ENCODE measurements around the gene STK11. TPM values are rescaled to one million over a fixed set of nuclear protein-coding genes. Genes with fewer than 3 reads are reported as not detected.
A peak's percentile ranks its signal among the peaks of the same experiment; 100 is the strongest.

The STK11 gene
- total RNA-seq, 3 donors from 2014 or later: 69.6 to 86.6 (median 76.3) TPM

DNA sequence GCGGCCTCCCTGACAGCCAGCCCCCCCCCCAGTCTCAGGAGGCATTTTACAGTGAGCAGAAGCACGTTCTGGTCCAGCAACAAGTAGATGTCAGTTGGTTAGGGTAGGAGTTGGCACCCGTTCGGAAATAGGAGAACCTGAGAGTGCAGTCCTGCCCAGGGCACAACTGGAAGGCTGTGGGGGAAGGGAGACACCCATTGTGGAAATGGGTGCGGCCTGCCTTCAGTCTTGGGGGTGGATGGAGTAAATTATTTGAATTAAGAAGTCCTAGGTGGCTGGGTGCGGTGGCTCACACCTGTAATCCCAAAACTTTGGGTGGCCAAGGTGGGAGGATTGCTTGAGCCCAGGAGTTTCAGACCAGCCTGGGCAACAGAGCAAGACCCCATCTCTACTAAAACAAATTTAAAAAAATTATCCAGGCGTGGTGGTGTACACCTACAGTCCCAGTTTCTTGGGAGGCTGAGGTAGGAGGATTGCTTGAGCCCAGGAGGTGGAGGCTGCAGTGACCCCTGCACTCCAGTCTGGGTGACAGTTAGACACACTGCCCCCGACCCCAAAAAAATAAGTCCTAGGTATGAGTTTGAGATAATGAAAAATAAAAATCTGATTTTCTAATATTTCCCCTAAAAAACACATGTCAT lies 64.8 kb downstream of the STK11 start:
- peaks cover 85% of the 10 kb centered on the region for H3K4me1 ChIP-seq (ENCODE audit: low read depth)
- intact Hi-C loops (cut with DNase I, micrococcal nuclease): no loop called here
- H3K4me3 ChIP-seq: peak overlapping the region; percentile 86
- TF ChIP-seq, protein P1, sequence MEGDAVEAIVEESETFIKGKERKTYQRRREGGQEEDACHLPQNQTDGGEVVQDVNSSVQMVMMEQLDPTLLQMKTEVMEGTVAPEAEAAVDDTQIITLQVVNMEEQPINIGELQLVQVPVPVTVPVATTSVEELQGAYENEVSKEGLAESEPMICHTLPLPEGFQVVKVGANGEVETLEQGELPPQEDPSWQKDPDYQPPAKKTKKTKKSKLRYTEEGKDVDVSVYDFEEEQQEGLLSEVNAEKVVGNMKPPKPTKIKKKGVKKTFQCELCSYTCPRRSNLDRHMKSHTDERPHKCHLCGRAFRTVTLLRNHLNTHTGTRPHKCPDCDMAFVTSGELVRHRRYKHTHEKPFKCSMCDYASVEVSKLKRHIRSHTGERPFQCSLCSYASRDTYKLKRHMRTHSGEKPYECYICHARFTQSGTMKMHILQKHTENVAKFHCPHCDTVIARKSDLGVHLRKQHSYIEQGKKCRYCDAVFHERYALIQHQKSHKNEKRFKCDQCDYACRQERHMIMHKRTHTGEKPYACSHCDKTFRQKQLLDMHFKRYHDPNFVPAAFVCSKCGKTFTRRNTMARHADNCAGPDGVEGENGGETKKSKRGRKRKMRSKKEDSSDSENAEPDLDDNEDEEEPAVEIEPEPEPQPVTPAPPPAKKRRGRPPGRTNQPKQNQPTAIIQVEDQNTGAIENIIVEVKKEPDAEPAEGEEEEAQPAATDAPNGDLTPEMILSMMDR (IDR thresholded peaks at IDR 0.05): no peak
- peaks cover 19% of the 10 kb centered on the region for H3K36me3 ChIP-seq (ENCODE audit: low read depth)
- H3K9me3 ChIP-seq: no peaks in the 10 kb centered on the region
- ATAC-seq: no peak
- peak in 2 of 3 donors; percentile 58 to 60 for DNase-seq

DNA sequence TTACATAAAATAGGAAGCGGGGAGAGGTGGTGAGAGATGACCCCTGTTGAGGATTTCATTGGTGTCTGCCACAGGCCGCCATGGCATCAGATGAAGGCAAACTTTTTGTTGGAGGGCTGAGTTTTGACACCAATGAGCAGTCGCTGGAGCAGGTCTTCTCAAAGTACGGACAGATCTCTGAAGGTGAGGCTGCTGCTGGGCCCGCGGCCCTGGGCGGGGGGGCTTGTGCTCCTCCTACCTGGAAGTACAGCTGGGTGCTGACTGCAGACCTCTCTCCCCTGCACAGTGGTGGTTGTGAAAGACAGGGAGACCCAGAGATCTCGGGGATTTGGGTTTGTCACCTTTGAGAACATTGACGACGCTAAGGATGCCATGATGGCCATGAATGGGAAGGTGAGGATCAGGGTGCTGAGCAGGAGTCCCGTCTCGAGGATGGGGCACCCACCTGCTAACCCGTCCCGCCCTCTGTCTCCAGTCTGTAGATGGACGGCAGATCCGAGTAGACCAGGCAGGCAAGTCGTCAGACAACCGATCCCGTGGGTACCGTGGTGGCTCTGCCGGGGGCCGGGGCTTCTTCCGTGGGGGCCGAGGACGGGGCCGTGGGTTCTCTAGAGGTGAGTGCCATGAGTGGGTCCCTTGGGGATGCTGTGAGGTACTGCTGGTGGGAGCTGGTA lies 65.4 kb downstream of the STK11 start:
- no peaks in the 10 kb centered on the region for H3K9me3 ChIP-seq
- TF ChIP-seq, protein P1 (IDR thresholded peaks at IDR 0.05): no peak
- DNase-seq (no peak), ATAC-seq (no peak)
- peaks cover 79% of the 10 kb centered on the region for H3K4me1 ChIP-seq (ENCODE audit: low read depth)
- intact Hi-C loops (cut with DNase I, micrococcal nuclease): no loop called here
- peaks cover 19% of the 10 kb centered on the region for H3K36me3 ChIP-seq (ENCODE audit: low read depth)
- no peak overlapping the region for H3K4me3 ChIP-seq

DNA sequence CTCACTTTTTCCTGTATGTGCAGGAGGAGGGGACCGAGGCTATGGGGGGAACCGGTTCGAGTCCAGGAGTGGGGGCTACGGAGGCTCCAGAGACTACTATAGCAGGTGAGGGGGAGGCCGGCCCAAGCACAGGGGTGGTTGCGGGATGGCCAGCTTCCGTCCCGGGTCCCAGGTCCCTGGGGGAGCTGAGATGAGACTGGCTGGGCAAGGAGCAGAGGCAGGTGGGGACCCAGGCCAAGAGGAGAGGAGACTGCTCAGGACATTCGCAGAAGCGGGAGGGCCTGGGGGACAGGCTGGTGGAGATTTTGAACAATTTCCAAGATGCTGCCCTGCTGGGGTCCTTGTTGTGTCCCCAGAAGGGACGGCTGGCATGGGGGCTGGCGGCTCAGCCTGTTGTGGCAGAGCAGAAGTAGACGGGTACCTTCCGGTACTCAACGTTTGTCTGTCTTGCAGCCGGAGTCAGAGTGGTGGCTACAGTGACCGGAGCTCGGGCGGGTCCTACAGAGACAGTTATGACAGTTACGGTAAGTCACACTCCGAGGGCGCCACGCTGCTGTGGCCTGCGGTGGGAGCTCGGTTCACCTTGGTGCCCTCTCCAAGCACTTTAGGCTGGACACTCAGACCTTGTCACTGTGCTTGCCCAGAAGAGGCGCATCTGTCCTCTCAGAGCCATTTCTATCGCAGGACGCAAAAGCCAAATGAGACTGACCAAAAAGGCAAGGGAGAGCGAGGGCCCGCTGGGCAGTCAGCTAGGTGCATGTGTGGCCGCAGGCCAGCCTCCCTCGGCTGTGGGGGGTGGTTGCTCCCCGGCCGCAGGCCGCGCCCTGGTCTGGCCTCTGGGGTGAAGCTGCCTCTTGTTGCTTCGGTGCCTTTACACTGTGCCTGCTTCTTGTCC lies 66.2 kb downstream of the STK11 start:
- DNase-seq (no peak), ATAC-seq (no peak)
- Histone ChIP-seq H3K4me3 (no peak overlapping the region), H3K9me3 (no peaks in the 10 kb centered on the region), H3K4me1 (ENCODE audit: low read depth) (peaks cover 81% of the 10 kb centered on the region), H3K36me3 (ENCODE audit: low read depth) (peaks cover 19% of the 10 kb centered on the region)
- intact Hi-C loops (cut with DNase I, micrococcal nuclease): no loop called here
- TF ChIP-seq, protein P1 (IDR thresholded peaks at IDR 0.05): no peak

DNA sequence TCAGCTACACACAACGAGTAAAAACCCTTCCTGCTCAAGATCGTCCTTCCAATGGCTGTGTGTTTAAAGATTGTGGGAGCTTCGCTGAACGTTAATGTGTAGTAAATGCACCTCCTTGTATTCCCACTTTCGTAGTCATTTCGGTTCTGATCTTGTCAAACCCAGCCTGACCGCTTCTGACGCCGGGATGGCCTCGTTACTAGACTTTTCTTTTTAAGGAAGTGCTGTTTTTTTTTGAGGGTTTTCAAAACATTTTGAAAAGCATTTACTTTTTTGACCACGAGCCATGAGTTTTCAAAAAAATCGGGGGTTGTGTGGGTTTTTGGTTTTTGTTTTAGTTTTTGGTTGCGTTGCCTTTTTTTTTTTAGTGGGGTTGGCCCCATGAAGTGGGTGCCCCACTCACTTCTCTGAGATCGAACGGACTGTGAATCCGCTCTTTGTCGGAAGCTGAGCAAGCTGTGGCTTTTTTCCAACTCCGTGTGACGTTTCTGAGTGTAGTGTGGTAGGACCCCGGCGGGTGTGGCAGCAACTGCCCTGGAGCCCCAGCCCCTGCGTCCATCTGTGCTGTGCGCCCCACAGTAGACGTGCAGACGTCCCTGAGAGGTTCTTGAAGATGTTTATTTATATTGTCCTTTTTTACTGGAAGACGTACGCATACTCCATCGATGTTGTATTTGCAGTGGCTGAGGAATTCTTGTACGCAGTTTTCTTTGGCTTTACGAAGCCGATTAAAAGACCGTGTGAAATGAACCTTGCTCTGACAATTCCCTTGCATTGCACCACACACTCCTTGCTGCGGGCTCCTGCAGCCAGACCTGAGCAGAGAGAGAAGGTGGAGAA lies 67.1 kb downstream of the STK11 start:
- Histone ChIP-seq H3K9me3 (no peaks in the 10 kb centered on the region), H3K36me3 (ENCODE audit: low read depth) (peaks cover 19% of the 10 kb centered on the region), H3K4me3 (no peak overlapping the region), H3K4me1 (ENCODE audit: low read depth) (peaks cover 79% of the 10 kb centered on the region)
- TF ChIP-seq, protein P1 (IDR thresholded peaks at IDR 0.05): no peak
- ATAC-seq: no peak
- no peak for DNase-seq
- intact Hi-C loops (cut with DNase I, micrococcal nuclease): no loop called here

Measured in mucosa of descending colon (tissue), 3 donors.